PC-9 (cell line): ENCODE results near the gene MDP1. TPM values are rescaled to one million over a fixed set of nuclear protein-coding genes. Genes with fewer than 3 reads are reported as not detected.

Experiments used
- BruUV-seq: library from RNA; stranded (reverse); fragments of 400-500 nt; replicated peaks from 2 replicates; lab custom pipeline; 2021; lab: Mats Ljungman, UMichigan
- CTCF ChIA-PET: fragments of 300-600 bp; sonication (Branson Sonifier 250); formaldehyde crosslinking; loops from one replicate; lab custom pipeline; 2022; ENCODE audit warnings: antibody characterized with exemption; lab: Charles Lee
- POLR2A ChIA-PET: fragments of 300-600 bp; sonication (Branson Sonifier 250); formaldehyde crosslinking; loops from one replicate; lab custom pipeline; 2022; ENCODE audit warnings: antibody characterized with exemption; ENCODE audit not compliant: unreplicated experiment; lab: Charles Lee
- DNase-seq, 2 experiments: peaks; one replicate each; pipeline versions ENCODE4 v3.0.0 to v3.0.0-alpha.2; 2015 to 2022; ENCODE audit warnings: mixed read lengths in 1 of 2
- H2AFZ ChIP-seq: fragments of 200-600 bp; sonication (generic); 2 replicates; pipeline ENCODE4 v1.8.1; 2017; ENCODE audit warnings: antibody characterized with exemption
- H3F3A ChIP-seq: fragments of 200-600 bp; sonication (generic); 2 replicates; pipeline ENCODE4 v1.8.1; 2017; ENCODE audit warnings: antibody characterized with exemption, mild to moderate bottlenecking, low read depth; ENCODE audit not compliant: insufficient read depth
- H3K27ac ChIP-seq: fragments of 200-600 bp; sonication (generic); 2 replicates; pipeline ENCODE4 v1.6.1; 2016; ENCODE audit warnings: mixed run types
- H3K27me3 ChIP-seq: fragments of 200-600 bp; sonication (generic); 2 replicates; pipeline ENCODE4 v1.6.1; 2016; ENCODE audit warnings: low read depth, mixed run types; ENCODE audit not compliant: insufficient read depth
- H3K36me3 ChIP-seq: fragments of 200-600 bp; sonication (generic); 2 replicates; pipeline ENCODE4 v1.6.1; 2016; ENCODE audit warnings: low read depth, mixed run types
- H3K4me1 ChIP-seq: fragments of 200-600 bp; sonication (generic); replicated peaks from 2 replicates; pipeline ENCODE4 v1.6.1; 2016; ENCODE audit warnings: mixed run types; ENCODE audit not compliant: insufficient read depth
- H3K4me2 ChIP-seq: fragments of 200-600 bp; sonication (generic); 2 replicates; pipeline ENCODE4 v1.6.1; 2017; ENCODE audit warnings: mixed run types
- H3K4me3 ChIP-seq: fragments of 200-600 bp; sonication (generic); 2 replicates; pipeline ENCODE4 v1.6.1; 2016; ENCODE audit warnings: mixed run types
- H3K79me2 ChIP-seq: fragments of 200-600 bp; sonication (generic); 2 replicates; pipeline ENCODE4 v1.6.1; 2017; ENCODE audit warnings: low read depth, mixed run types
- H3K9me2 ChIP-seq: fragments of 200-600 bp; sonication (generic); 2 replicates; pipeline ENCODE4 v1.8.1; 2017; ENCODE audit warnings: mild to moderate bottlenecking; ENCODE audit not compliant: insufficient read depth
- H3K9me3 ChIP-seq: fragments of 200-600 bp; sonication (generic); 2 replicates; pipeline ENCODE4 v1.8.1; 2016; ENCODE audit warnings: low read depth; ENCODE audit not compliant: insufficient read depth
- H4K20me1 ChIP-seq: fragments of 200-600 bp; sonication (generic); 2 replicates; pipeline ENCODE4 v1.8.1; 2017; ENCODE audit not compliant: insufficient read depth
- EZH2 ChIP-seq: fragments of 200-600 bp; sonication (generic); IDR thresholded peaks from 2 replicates; pipeline ENCODE4 v1.8.0; 2017; ENCODE audit warnings: antibody characterized with exemption, low read depth
- intact Hi-C: fragments of 100-400 bp; cut with micrococcal nuclease; formaldehyde crosslinking; loops from one replicate; pipeline ENCODE4 v1.10.0; 2022; ENCODE audit not compliant: unreplicated experiment
- total RNA-seq: library from RNA; stranded (reverse); gene quantifications from 2 replicates; pipeline ENCODE4 v1.2.3, GENCODE V29; 2021
- TF ChIP-seq, protein P1 (sequence below): fragments of 200-600 bp; sonication (generic); conservative IDR thresholded peaks from 2 replicates; pipeline ENCODE4 v1.6.1; 2017; ENCODE audit warnings: mixed run types, antibody characterized with exemption, mild to moderate bottlenecking, moderate library complexity

The MDP1 gene
- total RNA-seq, 1 experiment from 2014 or later: 8.7 TPM

DNA sequence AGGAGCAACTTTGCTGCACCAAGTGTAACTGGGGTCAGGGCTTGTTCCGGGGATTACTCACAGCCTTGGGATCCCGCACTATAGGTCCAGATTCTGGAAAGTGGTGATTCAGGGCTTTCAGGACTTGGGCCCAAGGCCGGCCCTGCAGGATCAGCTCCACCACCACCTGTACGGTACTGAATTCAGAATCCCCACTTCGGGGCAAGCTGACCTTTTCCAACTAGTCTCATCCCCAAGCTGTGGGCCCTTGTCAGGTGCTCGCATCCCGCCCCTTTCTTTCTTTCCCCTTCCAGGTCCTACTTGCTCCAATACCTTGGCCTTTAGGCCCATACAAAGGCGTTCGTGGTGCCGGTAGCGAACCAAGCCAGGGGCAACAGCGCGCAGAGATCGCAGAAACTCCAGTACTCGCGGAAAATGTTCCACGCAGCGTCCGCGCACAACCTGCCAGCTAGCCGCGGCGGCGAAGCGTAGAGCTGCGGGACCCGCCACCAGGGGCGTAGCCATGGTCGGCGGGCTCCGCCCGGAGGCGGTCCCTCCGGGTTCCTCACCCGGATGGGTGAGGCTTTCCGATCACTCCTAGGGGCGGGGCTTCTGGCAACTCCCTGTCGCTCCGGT is 26.1 kb upstream of the MDP1 start:
- CTCF ChIA-PET: interaction anchor here (0.7 to 1.8 kb wide), 7 partner anchors 17 to 200 kb away, joined by 3 to 16 read pairs (median 4); no protein-coding TSS in a partner anchor
- H3K9me3 ChIP-seq: no peaks in the 10 kb centered on the region
- peak overlapping the region; percentile 92 for H3K27ac ChIP-seq

DNA sequence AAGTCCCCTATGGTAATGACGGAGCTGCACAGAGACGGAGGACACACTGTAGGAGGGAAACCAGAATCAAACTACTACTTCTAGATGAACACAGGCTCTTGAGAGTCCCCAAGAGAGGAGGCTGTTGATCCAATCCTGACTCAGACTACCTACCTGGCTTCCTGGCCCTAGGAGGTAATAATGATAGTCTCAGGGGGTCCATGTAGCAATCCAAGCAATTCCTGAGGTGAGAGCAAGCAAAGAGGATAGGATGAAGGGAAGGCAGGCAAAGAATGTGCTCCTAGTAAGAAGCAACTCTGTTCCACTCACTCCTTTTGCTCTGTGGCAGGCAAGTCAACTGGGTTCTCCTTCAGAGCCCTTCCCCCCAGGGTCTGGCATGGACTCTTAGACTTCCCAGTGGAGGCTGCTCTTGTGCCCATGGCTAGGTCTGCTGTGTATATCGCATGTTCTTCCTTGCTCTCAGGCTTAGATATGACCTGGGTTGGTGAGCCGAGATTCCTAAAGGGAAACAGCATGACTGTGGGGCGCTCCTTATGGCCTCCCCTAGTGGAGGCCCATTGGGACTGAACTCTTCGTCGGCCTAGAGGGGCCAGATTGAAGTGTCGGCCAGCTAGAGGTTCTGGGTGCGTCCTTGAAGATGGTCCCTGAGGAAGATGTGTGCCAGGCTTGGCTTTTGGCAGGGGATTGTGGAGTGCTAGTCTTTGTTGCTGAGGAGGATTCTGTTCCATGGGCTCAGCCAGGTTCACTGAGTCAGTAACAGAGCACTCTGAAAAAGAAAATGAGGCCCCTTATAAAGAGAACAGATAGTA is 24.4 kb upstream of the MDP1 start:
- Histone ChIP-seq H3K79me2 (0 out of 2 replicates have a peak, but pooled peaks cover under 1% of the 10 kb centered on the region), H3K27ac (no peak overlapping the region), H2AFZ (no peak overlapping the region), H4K20me1 (no peaks in the 10 kb centered on the region), H3K27me3 (no peaks in the 10 kb centered on the region), H3K4me2 (no peak overlapping the region), H3K9me2 (no peaks in the 10 kb centered on the region), H3F3A (peaks cover 20% of the 10 kb centered on the region; the same call in 1 of the 2 replicates), H3K4me3 (no peak overlapping the region), H3K36me3 (no peaks in the 10 kb centered on the region), H3K4me1 (peaks cover 6% of the 10 kb centered on the region), H3K9me3 (no peaks in the 10 kb centered on the region)
- POLR2A ChIA-PET: no interaction called here
- intact Hi-C loops: loop anchor here (5.0 kb wide), 1 partner anchor 192 kb away; no protein-coding TSS in a partner anchor
- BruUV-seq: no TSS peak
- CTCF ChIA-PET: no interaction called here
- TF ChIP-seq, protein P1, sequence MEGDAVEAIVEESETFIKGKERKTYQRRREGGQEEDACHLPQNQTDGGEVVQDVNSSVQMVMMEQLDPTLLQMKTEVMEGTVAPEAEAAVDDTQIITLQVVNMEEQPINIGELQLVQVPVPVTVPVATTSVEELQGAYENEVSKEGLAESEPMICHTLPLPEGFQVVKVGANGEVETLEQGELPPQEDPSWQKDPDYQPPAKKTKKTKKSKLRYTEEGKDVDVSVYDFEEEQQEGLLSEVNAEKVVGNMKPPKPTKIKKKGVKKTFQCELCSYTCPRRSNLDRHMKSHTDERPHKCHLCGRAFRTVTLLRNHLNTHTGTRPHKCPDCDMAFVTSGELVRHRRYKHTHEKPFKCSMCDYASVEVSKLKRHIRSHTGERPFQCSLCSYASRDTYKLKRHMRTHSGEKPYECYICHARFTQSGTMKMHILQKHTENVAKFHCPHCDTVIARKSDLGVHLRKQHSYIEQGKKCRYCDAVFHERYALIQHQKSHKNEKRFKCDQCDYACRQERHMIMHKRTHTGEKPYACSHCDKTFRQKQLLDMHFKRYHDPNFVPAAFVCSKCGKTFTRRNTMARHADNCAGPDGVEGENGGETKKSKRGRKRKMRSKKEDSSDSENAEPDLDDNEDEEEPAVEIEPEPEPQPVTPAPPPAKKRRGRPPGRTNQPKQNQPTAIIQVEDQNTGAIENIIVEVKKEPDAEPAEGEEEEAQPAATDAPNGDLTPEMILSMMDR: no peak
- TF ChIP-seq EZH2: no peak
- DNase-seq: no peak

More for the DNA sequence above, 26.1 kb upstream of the MDP1 start:
- POLR2A ChIA-PET: interaction anchor here (0.6 to 1.4 kb wide), 7 partner anchors 22 to 190 kb away, joined by 3 to 19 read pairs (median 6); partner anchors contain the start of genes DCAF11, DHRS1, IPO4 and NOP9
- Histone ChIP-seq H4K20me1 (no peaks in the 10 kb centered on the region), H3K4me1 (peaks cover 6% of the 10 kb centered on the region), H3K4me3 (peak overlapping the region; percentile 86), H2AFZ (peak overlapping the region; percentile 85), H3K27me3 (no peaks in the 10 kb centered on the region), H3K4me2 (peak overlapping the region; percentile 93), H3K36me3 (no peaks in the 10 kb centered on the region), H3K79me2 (no peaks in the 10 kb centered on the region), H3K9me2 (no peaks in the 10 kb centered on the region), H3F3A (peaks cover 20% of the 10 kb centered on the region; the same call in 1 of the 2 replicates)
- TF ChIP-seq, protein P1: peak; percentile 56
- no peak for TF ChIP-seq EZH2
- DNase-seq: peak; percentile 75 to 88
- BruUV-seq: TSS peak; percentile 45
- intact Hi-C loops: loop anchor here (2.0 to 5.0 kb wide), 3 partner anchors 33 to 190 kb away; no protein-coding TSS in a partner anchor

DNA sequence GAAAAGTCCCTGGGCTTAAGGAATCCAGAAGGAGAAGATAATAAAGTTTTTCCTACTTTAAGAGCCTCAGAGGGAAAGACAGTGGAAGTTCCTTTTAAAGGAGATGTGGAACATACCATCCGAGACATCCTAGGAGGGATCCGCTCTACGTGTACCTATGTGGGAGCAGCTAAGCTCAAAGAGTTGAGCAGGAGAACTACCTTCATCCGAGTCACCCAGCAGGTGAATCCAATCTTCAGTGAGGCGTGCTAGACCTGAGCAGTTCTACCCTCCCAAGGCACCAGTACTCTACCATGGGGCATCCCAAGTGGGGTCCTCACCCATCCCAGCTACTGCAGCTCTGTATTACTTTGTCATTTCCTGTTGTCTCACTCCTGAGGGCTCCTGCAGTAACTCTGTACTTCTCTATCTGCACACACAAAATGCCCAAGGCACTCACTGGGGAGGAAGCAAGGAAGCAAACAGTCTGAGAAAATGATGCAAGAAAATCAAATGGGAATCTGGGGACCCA is 22.7 kb upstream of the MDP1 start:
- Histone ChIP-seq H3K4me1 (peaks cover 10% of the 10 kb centered on the region), H3K4me2 (no peak overlapping the region), H2AFZ (no peak overlapping the region), H3F3A (peaks cover 18% of the 10 kb centered on the region; the same call in 1 of the 2 replicates), H3K79me2 (peaks cover 17% of the 10 kb centered on the region), H4K20me1 (no peaks in the 10 kb centered on the region), H3K4me3 (no peak overlapping the region), H3K36me3 (no peaks in the 10 kb centered on the region), H3K27me3 (no peaks in the 10 kb centered on the region), H3K9me2 (no peaks in the 10 kb centered on the region), H3K9me3 (no peaks in the 10 kb centered on the region), H3K27ac (no peak overlapping the region)
- no TSS peak for BruUV-seq
- DNase-seq: no peak
- TF ChIP-seq EZH2: no peak
- TF ChIP-seq, protein P1: no peak
- intact Hi-C loops: no loop called here
- CTCF ChIA-PET: no interaction called here
- POLR2A ChIA-PET: no interaction called here
